GM12891 (cell line): Measurements from ENCODE around the gene PRRT4.

ENCODE experiments used
- DNase-seq: peaks from one replicate; pipeline ENCODE4 v3.0.0; 2011; ENCODE audit warnings: low spot score; ENCODE audit not compliant: insufficient read length
- FAIRE-seq: peaks from 2 replicates; lab custom pipeline; 2011; peaks lifted over from hg19 to GRCh38; lab: Jason Lieb, UNC
- PAX5 ChIP-seq: IDR thresholded peaks from 2 replicates; pipeline ENCODE4 v1.6.1; 2011; ENCODE audit warnings: low read length, moderate library complexity, mild to moderate bottlenecking; ENCODE audit not compliant: insufficient read depth, severe bottlenecking
- POLR2A ChIP-seq: IDR thresholded peaks from 2 replicates; pipeline ENCODE4 v1.6.1; 2011; ENCODE audit warnings: low read depth, low read length, control low read depth
- POLR2AphosphoS5 ChIP-seq: IDR thresholded peaks from 2 replicates; pipeline ENCODE4 v1.6.1; 2011; ENCODE audit warnings: low read depth, low read length, control low read depth
- POU2F2 ChIP-seq: IDR thresholded peaks from 2 replicates; pipeline ENCODE4 v1.6.1; 2011; ENCODE audit warnings: low read depth, mild to moderate bottlenecking, control low read depth, low read length, moderate library complexity
- SPI1 ChIP-seq: IDR thresholded peaks from 2 replicates; pipeline ENCODE4 v1.6.1; 2011; ENCODE audit warnings: low read depth, low read length, control low read depth
- TAF1 ChIP-seq: IDR thresholded peaks from 2 replicates; pipeline ENCODE4 v1.6.1; 2011; ENCODE audit warnings: low read depth, low read length, control low read depth

Gene PRRT4

DNA sequence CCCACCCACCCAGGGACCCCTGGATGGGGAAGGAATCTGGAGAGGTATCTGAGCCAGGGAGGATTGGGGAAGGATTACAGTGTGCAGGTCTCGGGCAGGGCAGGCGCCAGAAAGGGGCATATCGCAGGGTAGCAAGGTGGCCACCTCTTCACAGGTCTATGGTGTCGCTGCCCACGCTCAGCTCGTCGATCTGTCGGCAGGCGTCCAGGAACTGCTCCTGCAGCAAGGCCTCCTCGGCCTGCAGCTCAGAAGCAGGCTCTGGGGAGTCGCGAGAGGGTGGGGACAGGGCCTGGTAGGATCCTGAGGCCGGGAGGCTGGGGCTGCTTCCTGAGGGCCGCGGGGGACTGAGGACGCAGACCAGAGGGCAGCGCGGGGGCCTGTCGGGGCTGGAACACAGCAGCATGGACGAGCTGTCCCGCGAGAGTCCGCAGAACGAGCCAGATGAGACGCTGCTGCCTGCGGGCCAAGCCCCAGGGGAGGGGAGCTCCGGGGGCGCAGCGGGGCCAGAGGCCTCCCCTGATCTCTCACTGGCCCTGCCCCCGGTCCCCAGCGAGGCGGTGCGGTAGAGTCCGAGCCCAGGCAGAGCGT lies 10.7 kb downstream of the PRRT4 start:
- TF ChIP-seq POLR2AphosphoS5 (no peak), POU2F2 (no peak), TAF1 (no peak), PAX5 (no peak), SPI1 (no peak), POLR2A (no peak)
- FAIRE-seq, result no peak
- no peak for DNase-seq

DNA sequence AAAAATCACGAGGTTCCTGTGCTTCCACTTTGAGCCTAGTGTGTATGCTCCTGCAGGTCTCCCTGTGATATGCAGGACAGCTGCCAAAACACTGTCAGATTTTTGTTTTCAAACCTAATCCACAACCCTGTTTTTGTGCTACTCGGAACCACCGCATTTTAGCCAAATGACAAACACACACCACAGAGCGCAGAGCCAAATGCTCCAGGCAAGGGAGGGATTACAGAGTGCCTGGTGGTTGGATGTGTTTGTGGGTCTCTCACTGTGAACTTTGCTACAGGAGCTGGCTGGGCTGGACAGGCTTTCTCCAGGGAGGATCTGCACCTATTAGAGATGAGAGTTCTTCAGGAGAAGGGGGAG lies 12.0 kb downstream of the PRRT4 start:
- FAIRE-seq (no peak), DNase-seq (no peak)
- TF ChIP-seq POLR2AphosphoS5, result no peak
- no peak for TF ChIP-seq PAX5
- no peak for TF ChIP-seq TAF1
- TF ChIP-seq POU2F2, result no peak
- no peak for TF ChIP-seq SPI1
- TF ChIP-seq POLR2A, result no peak

DNA sequence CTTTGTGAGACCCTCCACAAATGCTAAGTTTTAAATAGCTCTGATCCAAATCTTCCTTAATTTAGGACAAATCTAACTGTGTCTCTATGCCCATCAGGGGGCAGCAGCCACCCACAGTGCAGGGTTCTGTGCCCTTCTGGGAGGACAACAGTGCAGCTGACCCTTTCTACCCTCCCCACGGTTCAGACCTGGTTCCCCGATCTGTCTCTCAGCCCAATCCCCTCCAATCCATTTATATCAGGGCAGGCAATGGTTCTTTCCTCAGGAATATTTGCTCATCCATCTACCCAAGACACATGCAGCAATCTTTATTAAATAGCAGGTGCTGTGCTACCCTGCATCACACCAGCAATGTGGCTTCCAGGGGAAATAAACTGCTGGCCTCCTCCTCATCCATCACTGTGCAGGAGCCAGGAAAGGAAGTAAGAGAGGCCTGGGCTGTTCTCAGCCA lies 13.8 kb downstream of the PRRT4 start:
- TF ChIP-seq POU2F2 (no peak), PAX5 (no peak), SPI1 (no peak), POLR2AphosphoS5 (no peak), POLR2A (no peak), TAF1 (no peak)
- FAIRE-seq (no peak), DNase-seq (no peak)

DNA sequence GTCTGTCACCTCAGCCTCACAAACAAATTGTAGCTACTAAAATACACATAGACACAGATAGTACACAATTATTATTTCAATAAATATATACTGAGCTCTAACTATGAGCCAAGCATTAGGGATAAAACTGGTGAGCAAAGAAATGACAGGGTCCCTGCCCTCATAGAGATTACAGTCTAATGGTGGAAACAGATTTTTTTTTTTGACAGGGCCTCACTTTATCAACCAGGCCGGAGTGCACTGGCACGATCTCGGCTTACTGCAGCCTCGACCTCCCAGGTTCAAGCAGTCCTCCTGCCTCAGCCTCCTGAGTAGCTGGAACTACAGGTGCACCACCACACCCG lies 17.1 kb downstream of the PRRT4 start:
- DNase-seq, result no peak
- FAIRE-seq, result no peak

GRCh38 chr7:128343554-128344430 lies 17.7 kb downstream of the PRRT4 start, which contains the start of gene RBM28:
Gene RBM28 (minus strand): TSS chr7:128343908. CDS start chr7:128343793, 115 bp downstream.
- peak; percentile 81 for DNase-seq
- peak; percentile 79 for TF ChIP-seq TAF1
- TF ChIP-seq POU2F2, result peak; percentile 74; the same call in 1 of the 2 replicates
- TF ChIP-seq PAX5, result no peak
- TF ChIP-seq POLR2AphosphoS5, result peak; percentile 81
- TF ChIP-seq POLR2A, result peak; percentile 89
- peak; percentile 91 for FAIRE-seq

More for the DNA sequence above, 17.1 kb downstream of the PRRT4 start:
- no peak for TF ChIP-seq SPI1
- TF ChIP-seq POLR2A, result no peak
- TF ChIP-seq TAF1, result no peak
- TF ChIP-seq POLR2AphosphoS5, result no peak
- no peak for TF ChIP-seq POU2F2
- TF ChIP-seq PAX5, result no peak

DNA sequence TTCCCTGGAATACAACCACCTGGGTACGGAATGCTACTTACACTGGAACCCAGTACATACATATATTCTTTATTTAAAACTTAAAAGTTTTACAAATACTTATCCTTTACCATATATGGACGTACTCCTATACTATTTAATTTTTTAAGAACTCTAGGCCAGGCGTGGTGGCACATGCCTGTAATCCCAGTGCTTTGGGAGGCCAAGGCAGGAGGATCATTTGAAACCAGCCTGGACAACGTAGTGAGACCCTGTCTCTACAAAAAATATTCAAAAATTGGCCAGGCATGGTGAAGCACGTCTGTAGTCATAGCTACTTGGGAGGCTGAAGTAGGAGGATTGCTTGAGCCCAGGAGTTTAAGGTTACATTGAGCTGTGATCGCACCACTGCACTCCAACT lies 19.8 kb downstream of the PRRT4 start:
- TF ChIP-seq TAF1 (no peak), PAX5 (no peak), POLR2AphosphoS5 (no peak), SPI1 (no peak), POU2F2 (no peak), POLR2A (no peak)
- DNase-seq (no peak), FAIRE-seq (no peak)

- DNase-seq (no peak), FAIRE-seq (no peak)
- TF ChIP-seq TAF1 (no peak), SPI1 (no peak), PAX5 (no peak), POLR2AphosphoS5 (no peak), POU2F2 (no peak), POLR2A (no peak)
These were observed 25.8 kb downstream of the PRRT4 start for GRCh38 chr7:128335730-128336129.

GRCh38 chr7:128324368-128324680 lies 37.2 kb downstream of the PRRT4 start:
- no peak for TF ChIP-seq POLR2AphosphoS5
- TF ChIP-seq POLR2A, result no peak
- TF ChIP-seq PAX5, result no peak
- TF ChIP-seq SPI1, result no peak
- TF ChIP-seq TAF1, result no peak
- no peak for TF ChIP-seq POU2F2
- FAIRE-seq (no peak), DNase-seq (no peak)

GRCh38 chr7:128323459-128324367 lies 37.8 kb downstream of the PRRT4 start:
- DNase-seq, result no peak
- no peak for FAIRE-seq
- TF ChIP-seq POU2F2, result no peak
- TF ChIP-seq PAX5, result no peak
- TF ChIP-seq SPI1, result no peak
- TF ChIP-seq POLR2AphosphoS5, result no peak
- no peak for TF ChIP-seq TAF1
- no peak for TF ChIP-seq POLR2A
